Fibroblast of skin of scalp (primary cell): ENCODE results near the gene STARD3.
A peak's percentile ranks its signal among the peaks of the same experiment; 100 is the strongest.

Source experiments
- DNase-seq: peaks from one replicate; pipeline ENCODE4 v3.0.0-alpha.2; 2013

Gene STARD3

DNA sequence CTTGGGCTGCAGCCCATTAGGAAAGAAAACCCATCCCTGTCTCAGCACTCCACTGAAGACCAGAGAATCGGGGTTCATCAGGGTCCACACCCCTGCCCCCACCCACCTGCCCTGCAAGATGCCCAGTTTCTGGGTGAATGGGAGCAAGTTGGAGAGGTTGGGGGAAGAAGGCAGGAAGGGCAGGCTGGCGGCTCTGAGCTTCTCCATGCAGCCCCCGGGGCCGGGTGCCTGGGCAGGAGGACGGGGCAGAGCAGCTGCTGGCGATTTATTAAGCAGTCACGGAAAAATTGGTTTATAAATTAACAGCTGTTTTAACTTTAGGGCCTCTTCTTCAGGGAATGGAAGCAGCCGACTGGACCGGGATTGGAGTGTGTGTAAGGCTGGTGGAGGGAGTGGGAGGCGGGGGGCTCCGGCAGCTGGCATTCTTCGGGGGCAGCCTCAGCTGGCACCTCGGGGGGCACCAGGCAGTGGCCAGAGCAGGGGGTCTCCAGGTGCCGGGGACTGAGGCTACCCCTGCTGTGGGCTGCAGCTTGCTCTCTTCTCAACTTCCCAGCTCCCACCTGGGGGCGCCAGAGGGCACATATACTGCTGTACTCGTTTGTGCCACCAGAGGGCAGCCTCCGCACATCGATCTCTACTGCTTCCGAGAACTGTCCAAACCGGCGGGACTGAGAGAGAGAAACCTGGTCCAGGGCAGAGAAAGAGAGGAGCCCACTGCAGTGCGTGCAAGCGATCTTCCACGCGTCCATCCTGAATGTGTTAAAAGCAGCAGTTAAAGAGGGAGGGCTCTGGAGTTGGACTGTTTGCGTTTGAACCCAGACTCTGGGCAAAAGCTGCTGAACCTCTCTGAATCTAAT lies 15.2 kb upstream of the STARD3 start:
- peak; percentile 78 for DNase-seq

GRCh38 chr17:39622380-39623006 lies 14.5 kb upstream of the STARD3 start:
- no peak for DNase-seq

DNA sequence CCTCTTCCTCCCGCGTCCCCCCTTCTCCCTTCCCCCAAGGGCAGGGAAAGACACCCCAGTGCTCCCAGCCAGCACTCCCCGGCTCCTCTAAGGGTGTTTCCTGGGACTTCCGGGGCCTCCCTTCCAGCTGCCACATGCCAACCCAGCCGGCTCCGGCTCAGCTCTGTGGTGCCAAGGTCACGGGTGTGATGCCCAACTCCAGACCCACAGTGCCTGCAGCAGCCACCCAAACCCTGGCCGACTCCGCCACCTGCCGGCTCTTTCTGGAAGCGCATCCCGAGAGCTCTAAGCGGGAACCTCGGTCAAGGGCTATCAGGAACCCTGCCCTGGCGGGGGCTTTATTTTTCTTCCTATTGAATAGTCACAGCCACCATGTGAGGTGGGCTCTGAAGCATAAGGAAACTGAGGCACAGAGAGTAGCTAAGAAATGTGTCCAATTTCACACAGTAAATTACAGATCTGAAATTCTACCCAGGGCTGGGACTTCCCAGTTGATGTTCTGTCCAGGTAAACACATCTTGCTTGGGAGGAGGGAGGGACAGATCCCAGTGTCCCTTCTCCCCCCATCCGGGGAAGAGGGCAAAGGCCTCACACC lies 13.5 kb upstream of the STARD3 start:
- DNase-seq, result peak; percentile 59

DNA sequence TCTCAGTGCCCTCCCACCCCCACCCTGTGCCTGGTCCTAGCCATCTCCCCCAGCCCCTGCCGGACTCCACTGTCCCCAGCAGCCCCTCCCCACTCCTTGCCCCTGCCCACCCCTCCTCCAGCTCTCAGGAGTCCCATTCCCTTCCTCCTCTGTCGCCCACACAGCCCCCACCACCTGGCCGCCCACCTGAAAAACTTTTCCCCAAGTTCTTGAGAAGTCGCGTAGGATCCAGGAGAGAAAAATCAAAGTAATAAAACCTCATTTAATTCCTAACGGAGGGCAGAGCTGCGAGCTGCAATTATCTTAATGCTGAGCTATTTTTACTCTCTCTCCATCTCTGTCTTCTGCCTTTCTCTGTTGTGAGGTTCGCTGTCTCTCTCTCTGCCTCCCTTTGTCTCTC lies 12.6 kb upstream of the STARD3 start:
- no peak for DNase-seq

DNA sequence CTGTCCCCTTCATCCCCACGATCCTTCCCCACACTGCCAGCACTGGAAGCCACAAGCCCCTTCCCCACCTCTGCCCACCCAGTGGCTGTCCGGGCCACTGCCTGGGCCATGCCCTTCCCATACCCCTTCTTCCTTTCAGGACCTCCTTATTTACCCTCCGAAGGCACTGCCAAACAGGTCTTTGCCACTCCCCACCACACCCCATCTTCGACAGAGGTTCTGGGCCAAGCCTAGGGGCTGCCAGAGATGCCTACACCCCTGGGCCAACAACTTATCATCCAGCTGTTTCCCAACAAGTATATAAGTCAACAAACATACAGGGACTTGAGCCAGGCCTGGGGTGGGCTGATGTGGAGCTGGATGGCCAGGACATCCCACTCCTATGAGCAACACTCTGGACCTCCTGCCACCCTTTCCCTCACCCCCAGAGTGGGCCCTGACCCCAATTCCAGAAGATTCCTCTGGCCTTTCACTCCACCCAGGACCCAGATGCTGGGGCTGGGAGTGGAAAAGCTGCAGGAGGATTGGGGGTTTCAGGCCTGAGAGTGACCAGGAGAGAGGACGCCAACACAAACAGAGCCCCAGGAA lies 11.7 kb upstream of the STARD3 start:
- DNase-seq, result no peak

DNA sequence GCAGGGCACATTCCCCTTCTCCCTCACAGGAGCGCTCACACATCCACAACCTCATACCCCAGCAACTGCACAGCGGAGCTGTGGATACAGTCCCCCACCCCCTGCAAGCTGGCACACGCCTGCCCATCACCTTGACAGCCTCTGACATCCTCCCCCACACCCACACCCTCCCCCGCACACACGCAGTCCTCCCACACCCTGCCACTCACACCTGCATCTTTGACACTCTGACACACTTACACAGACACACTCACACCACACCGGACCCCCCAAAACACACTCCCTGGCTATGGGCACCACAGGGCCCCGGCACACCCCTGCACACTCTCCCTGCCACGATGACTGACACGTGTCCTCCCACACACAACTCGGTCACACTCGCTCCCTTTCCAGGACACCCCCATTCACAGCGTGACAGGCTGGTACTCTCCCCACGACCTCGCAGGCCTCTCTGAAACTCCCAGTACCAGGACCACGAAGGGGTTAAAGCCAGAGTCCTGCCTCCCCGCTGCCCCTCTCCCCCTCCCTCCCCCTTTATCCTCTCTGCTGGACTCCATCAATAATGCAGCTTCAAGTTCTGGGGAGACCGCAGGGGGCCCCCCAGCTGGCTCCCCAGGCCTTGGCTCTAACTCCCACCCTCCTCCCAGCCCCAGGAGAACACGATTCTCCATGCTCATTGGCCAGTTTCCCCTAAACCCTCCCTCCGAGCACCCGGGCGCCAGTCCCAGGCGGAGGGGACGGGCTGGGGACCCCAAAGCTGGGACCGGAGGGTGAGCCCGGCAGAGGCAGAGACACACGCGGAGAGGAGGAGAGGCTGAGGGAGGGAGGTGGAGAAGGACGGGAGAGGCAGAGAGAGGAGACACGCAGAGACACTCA lies 10.5 kb upstream of the STARD3 start, which contains the start of gene PPP1R1B:
Gene PPP1R1B, plus strand, starts transcription at position 782 of the 876 bp plus-strand sequence. CDS start 441 bp downstream, outside the sequence.
- no peak for DNase-seq

GRCh38 chr17:39627047-39627711 lies 9.8 kb upstream of the STARD3 start:
- DNase-seq, result no peak

GRCh38 chr17:39627712-39628516 lies 9.0 kb upstream of the STARD3 start:
- no peak for DNase-seq

- no peak for DNase-seq
Measured at GRCh38 chr17:39628655-39629493, 8.1 kb upstream of the STARD3 start.

GRCh38 chr17:39629494-39629880 lies 7.5 kb upstream of the STARD3 start:
- DNase-seq, result no peak

DNA sequence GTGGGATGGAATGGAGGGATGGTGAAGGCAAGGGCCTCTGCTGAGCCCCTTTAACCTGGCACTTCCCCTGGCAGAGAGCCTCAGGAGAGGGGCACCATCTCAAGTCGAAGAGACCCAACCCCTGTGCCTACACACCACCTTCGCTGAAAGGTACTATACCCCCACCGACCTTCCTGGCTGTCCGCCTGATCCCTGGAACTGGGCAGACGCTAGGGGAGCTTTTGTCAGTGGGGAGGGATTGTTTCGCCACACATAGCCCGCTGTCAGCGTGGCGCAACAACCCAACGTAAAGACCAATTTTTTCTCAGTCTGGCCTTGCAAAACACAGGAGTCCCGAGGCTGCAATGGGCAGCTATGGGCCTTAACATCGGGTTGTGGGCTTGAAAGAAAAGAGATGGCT lies 7.0 kb upstream of the STARD3 start:
- DNase-seq, result no peak

DNA sequence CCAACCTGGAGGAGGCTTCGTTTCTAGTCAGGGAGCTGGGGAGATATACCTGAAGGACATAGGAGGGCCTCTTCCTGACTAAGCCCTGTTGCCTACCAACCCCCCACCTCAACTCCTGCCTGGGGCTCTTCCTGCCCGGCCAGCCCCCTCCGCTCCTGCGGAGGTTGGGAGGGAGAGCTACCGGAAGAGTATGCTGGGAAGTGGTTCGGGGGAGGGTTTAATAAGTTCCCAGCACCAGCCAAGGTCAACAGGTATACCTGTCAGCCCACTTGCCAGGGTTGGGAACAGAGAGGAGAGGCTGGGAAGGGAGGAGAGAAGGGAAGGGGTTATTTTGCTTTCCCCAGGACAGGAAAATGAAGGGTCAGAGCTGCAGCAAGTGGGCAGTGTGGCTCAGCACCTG lies 5.5 kb upstream of the STARD3 start:
- DNase-seq, result no peak

- no peak for DNase-seq
Measured at GRCh38 chr17:39632153-39632941, 4.6 kb upstream of the STARD3 start.

DNA sequence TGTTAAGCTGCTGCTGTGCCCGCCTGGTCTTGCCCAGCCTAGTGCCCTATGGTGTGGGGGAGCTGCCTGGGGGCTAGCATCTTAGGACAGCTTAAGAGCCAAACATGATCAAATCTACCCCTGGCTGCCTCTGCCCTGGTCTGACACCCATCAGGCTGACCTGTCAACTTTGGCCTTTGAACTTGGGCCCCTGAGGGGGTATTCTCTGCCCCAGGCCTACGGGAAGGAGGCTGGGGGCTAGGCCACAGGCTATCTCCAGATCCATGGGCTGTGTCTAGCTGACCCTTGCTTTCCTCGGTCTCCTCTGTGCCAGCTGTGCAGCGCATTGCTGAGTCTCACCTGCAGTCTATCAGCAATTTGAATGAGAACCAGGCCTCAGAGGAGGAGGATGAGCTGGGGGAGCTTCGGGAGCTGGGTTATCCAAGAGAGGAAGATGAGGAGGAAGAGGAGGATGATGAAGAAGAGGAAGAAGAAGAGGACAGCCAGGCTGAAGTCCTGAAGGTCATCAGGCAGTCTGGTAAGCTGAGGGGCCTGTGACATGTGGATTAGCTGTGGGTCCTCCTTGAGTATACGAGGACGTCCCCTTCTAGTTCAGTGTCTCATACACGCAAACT lies 3.3 kb upstream of the STARD3 start:
- no peak for DNase-seq

GRCh38 chr17:39634384-39634871 lies 2.5 kb upstream of the STARD3 start:
- peak; percentile 46 for DNase-seq

- no peak for DNase-seq
Measured at GRCh38 chr17:39635614-39636176, 1.2 kb upstream of the STARD3 start.

- DNase-seq, result no peak
Measured at GRCh38 chr17:39636587-39636926, 387 bp upstream of the STARD3 start.

DNA sequence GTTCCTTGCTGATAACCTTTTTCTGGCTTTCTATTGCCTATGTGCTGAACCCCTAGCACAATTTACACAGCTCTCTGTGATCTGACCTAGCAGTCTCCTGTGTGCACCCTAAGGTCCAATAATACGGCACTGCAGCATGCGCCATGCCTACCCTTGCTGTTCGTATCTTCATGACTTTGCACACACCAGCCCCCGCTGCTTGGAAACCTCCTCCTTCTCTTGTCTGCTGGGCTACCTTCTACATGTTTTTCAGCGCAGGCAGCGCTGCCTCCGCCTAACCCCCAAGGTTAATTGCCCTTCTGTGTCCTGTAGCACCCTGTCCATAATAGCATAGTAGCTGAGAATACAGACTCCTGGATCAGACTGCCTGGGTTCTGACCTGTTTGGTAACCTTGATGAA lies 1.4 kb downstream of the STARD3 start:
- DNase-seq, result no peak
